Measurements from ENCODE around the gene PDE6C.

The PDE6C gene

DNA sequence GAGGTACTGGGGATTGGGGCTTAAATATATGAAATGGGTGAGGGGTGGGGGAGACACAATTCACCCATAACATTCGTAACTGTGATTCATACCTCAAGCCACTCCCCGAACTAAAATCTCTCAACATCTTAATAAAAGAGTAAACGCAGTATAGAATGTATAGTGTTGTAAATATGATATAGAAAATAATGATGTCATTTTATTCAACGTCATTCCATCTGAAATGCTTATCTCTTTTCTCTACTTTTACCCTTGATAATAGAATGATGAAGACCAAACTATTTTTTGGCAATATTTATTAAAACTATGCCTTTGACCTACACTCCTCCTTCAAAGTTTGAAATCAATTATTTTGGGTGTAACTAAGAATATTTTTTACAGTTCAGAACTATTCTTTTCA is 53.7 kb downstream of the PDE6C start:
- TF ChIP-seq, protein P1, sequence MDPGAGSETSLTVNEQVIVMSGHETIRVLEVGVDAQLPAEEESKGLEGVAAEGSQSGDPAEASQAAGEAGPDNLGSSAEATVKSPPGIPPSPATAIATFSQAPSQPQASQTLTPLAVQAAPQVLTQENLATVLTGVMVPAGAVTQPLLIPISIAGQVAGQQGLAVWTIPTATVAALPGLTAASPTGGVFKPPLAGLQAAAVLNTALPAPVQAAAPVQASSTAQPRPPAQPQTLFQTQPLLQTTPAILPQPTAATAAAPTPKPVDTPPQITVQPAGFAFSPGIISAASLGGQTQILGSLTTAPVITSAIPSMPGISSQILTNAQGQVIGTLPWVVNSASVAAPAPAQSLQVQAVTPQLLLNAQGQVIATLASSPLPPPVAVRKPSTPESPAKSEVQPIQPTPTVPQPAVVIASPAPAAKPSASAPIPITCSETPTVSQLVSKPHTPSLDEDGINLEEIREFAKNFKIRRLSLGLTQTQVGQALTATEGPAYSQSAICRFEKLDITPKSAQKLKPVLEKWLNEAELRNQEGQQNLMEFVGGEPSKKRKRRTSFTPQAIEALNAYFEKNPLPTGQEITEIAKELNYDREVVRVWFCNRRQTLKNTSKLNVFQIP (CRISPR knock-in tag; IDR thresholded peaks at IDR 0.05; ENCODE audit: borderline replicate concordance, low read depth), result no peak
- TF ChIP-seq, protein P2, sequence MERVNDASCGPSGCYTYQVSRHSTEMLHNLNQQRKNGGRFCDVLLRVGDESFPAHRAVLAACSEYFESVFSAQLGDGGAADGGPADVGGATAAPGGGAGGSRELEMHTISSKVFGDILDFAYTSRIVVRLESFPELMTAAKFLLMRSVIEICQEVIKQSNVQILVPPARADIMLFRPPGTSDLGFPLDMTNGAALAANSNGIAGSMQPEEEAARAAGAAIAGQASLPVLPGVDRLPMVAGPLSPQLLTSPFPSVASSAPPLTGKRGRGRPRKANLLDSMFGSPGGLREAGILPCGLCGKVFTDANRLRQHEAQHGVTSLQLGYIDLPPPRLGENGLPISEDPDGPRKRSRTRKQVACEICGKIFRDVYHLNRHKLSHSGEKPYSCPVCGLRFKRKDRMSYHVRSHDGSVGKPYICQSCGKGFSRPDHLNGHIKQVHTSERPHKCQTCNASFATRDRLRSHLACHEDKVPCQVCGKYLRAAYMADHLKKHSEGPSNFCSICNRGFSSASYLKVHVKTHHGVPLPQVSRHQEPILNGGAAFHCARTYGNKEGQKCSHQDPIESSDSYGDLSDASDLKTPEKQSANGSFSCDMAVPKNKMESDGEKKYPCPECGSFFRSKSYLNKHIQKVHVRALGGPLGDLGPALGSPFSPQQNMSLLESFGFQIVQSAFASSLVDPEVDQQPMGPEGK (CRISPR knock-in tag; IDR thresholded peaks at IDR 0.05; ENCODE audit: borderline replicate concordance), result no peak
- TF ChIP-seq CSDC2 (CRISPR knock-in tag; IDR thresholded peaks at IDR 0.05), result no peak
- TF ChIP-seq ZNF565 (CRISPR knock-in tag; conservative IDR thresholded peaks at IDR 0.05; ENCODE audit: low read depth), result no peak
- TF ChIP-seq TOX (CRISPR knock-in tag; IDR thresholded peaks at IDR 0.05; ENCODE audit: borderline replicate concordance), result no peak
- no peak for TF ChIP-seq ZFP30 (CRISPR knock-in tag; IDR thresholded peaks at IDR 0.05)
- TF ChIP-seq, protein P3, sequence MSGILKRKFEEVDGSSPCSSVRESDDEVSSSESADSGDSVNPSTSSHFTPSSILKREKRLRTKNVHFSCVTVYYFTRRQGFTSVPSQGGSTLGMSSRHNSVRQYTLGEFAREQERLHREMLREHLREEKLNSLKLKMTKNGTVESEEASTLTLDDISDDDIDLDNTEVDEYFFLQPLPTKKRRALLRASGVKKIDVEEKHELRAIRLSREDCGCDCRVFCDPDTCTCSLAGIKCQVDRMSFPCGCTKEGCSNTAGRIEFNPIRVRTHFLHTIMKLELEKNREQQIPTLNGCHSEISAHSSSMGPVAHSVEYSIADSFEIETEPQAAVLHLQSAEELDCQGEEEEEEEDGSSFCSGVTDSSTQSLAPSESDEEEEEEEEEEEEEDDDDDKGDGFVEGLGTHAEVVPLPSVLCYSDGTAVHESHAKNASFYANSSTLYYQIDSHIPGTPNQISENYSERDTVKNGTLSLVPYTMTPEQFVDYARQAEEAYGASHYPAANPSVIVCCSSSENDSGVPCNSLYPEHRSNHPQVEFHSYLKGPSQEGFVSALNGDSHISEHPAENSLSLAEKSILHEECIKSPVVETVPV (CRISPR knock-in tag; IDR thresholded peaks at IDR 0.05), result no peak
- no peak for TF ChIP-seq OSR1 (CRISPR knock-in tag; IDR thresholded peaks at IDR 0.05)
- TF ChIP-seq ESRRG (CRISPR knock-in tag; IDR thresholded peaks at IDR 0.05), result no peak
- no peak for TF ChIP-seq ZFP3 (CRISPR knock-in tag; IDR thresholded peaks at IDR 0.05)
- ATAC-seq, result no peak

DNA sequence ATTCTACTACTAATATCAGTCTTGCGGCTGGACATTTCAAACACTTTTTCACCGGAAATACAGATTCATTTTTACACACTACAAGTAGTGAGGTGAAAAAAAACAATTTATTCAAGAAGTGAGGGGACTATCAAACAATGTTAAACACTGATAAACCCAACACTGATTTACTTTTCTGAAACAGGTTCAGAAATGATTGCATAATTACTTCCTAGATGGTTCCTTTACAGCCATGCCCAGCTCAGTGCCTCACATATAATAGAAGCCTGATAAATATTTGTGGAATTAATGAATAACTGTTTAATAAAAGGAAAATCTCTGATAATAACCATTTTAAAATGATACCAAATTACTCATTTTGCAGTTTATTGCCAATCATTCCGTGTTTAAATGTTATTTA is 55.5 kb downstream of the PDE6C start:
- no peak for ATAC-seq
- TF ChIP-seq, protein P4, sequence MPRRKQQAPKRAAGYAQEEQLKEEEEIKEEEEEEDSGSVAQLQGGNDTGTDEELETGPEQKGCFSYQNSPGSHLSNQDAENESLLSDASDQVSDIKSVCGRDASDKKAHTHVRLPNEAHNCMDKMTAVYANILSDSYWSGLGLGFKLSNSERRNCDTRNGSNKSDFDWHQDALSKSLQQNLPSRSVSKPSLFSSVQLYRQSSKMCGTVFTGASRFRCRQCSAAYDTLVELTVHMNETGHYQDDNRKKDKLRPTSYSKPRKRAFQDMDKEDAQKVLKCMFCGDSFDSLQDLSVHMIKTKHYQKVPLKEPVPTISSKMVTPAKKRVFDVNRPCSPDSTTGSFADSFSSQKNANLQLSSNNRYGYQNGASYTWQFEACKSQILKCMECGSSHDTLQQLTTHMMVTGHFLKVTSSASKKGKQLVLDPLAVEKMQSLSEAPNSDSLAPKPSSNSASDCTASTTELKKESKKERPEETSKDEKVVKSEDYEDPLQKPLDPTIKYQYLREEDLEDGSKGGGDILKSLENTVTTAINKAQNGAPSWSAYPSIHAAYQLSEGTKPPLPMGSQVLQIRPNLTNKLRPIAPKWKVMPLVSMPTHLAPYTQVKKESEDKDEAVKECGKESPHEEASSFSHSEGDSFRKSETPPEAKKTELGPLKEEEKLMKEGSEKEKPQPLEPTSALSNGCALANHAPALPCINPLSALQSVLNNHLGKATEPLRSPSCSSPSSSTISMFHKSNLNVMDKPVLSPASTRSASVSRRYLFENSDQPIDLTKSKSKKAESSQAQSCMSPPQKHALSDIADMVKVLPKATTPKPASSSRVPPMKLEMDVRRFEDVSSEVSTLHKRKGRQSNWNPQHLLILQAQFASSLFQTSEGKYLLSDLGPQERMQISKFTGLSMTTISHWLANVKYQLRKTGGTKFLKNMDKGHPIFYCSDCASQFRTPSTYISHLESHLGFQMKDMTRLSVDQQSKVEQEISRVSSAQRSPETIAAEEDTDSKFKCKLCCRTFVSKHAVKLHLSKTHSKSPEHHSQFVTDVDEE (CRISPR knock-in tag; IDR thresholded peaks at IDR 0.05), result no peak
- no peak for TF ChIP-seq OSR1 (CRISPR knock-in tag; IDR thresholded peaks at IDR 0.05)
- no peak for TF ChIP-seq ZNF565 (CRISPR knock-in tag; conservative IDR thresholded peaks at IDR 0.05; ENCODE audit: low read depth)
- no peak for TF ChIP-seq TCF4 (CRISPR knock-in tag; IDR thresholded peaks at IDR 0.05; ENCODE audit: borderline replicate concordance)
- no peak for TF ChIP-seq ESRRG (CRISPR knock-in tag; IDR thresholded peaks at IDR 0.05)
- TF ChIP-seq ARNTL (CRISPR knock-in tag; IDR thresholded peaks at IDR 0.05; ENCODE audit: borderline replicate concordance, low read depth), result no peak
- TF ChIP-seq, protein P1 (CRISPR knock-in tag; IDR thresholded peaks at IDR 0.05; ENCODE audit: borderline replicate concordance, low read depth), result no peak
- no peak for TF ChIP-seq ZNF8 (CRISPR knock-in tag; IDR thresholded peaks at IDR 0.05)
- TF ChIP-seq BACH2 (CRISPR knock-in tag; IDR thresholded peaks at IDR 0.05; ENCODE audit: borderline replicate concordance), result no peak
- TF ChIP-seq, protein P3 (CRISPR knock-in tag; IDR thresholded peaks at IDR 0.05), result no peak
- TF ChIP-seq ISL1 (CRISPR knock-in tag; IDR thresholded peaks at IDR 0.05), result no peak
- no peak for TF ChIP-seq RARB (CRISPR knock-in tag; IDR thresholded peaks at IDR 0.05)
- TF ChIP-seq ZC3H10 (CRISPR knock-in tag; IDR thresholded peaks at IDR 0.05), result no peak
- TF ChIP-seq, protein P2 (CRISPR knock-in tag; IDR thresholded peaks at IDR 0.05; ENCODE audit: borderline replicate concordance), result no peak
